ENCODE measurements around the gene CTPS1.

Gene CTPS1

DNA sequence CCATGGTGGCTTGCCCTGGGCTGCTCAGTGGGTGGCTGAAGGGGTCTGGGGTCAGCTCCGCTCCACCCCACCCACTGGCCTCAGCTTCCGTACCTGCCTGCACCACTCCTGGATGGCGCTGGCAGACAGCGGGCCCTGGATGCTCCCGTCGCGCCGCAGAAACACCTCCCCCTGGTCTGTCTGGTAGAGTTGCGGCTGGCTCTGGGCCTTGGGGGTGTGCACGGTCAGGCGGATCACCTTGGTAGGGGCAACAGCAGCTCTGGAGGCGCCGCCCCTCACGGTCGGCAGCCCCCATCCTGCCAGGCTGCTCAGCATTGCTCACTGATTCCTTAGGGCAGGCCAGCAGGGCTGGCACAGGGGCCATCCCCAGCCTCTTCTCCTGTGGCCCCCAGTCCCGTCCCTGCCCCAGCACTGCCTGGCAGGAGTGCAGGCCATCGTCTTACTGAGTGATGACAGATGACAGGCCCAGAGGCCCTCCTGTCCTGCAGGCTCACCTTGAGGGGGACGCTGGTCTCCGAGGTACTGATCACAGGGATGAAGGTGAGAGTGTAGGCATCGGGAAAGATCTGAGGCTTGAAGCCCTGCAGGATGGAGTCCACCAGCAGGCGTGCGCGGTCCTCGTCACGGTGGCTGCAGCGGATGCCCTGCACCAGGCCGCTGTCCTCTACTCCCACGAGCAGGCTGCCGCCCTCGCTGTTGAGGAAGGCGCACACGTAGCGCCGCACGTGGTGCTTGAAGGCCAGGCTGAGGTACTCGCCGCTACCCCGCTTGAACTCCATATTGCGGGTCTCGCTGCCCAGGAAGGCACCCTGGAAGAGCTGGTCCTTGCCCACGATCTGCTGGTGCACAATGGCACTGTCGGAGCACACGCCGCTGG lies 37.9 kb downstream of the CTPS1 start:
- no peaks in the 10 kb centered on the region for H3K27me3 ChIP-seq (replicated peaks; ENCODE audit: insufficient read depth, low read length)
- H3K27ac ChIP-seq (ENCODE audit: low read length), result no peak overlapping the region
- no peak overlapping the region for H3K4me3 ChIP-seq (ENCODE audit: low read length)
- no peaks in the 10 kb centered on the region for H3K9me3 ChIP-seq (replicated peaks; ENCODE audit: insufficient read depth, low read length)
- DNase-seq, result no peak
- TF ChIP-seq, protein P1, sequence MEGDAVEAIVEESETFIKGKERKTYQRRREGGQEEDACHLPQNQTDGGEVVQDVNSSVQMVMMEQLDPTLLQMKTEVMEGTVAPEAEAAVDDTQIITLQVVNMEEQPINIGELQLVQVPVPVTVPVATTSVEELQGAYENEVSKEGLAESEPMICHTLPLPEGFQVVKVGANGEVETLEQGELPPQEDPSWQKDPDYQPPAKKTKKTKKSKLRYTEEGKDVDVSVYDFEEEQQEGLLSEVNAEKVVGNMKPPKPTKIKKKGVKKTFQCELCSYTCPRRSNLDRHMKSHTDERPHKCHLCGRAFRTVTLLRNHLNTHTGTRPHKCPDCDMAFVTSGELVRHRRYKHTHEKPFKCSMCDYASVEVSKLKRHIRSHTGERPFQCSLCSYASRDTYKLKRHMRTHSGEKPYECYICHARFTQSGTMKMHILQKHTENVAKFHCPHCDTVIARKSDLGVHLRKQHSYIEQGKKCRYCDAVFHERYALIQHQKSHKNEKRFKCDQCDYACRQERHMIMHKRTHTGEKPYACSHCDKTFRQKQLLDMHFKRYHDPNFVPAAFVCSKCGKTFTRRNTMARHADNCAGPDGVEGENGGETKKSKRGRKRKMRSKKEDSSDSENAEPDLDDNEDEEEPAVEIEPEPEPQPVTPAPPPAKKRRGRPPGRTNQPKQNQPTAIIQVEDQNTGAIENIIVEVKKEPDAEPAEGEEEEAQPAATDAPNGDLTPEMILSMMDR (IDR thresholded peaks at IDR 0.05; ENCODE audit: low read length), result no peak
- TF ChIP-seq EZH2phosphoT487 (IDR thresholded peaks at IDR 0.05; ENCODE audit: low read length) (no peak), EZH2 (optimal IDR thresholded peaks at IDR 0.05; ENCODE audit: low read depth, low read length) (no peak)
- no peak overlapping the region for H3K9ac ChIP-seq (ENCODE audit: low read length)
- no peak overlapping the region for H2AFZ ChIP-seq (ENCODE audit: low read length)
- no peaks in the 10 kb centered on the region for H4K20me1 ChIP-seq (ENCODE audit: insufficient read depth, low read length)
- no peaks in the 10 kb centered on the region; the same call in 1 of the 2 replicates for H3K79me2 ChIP-seq (ENCODE audit: low read length)
- H3K36me3 ChIP-seq (replicated peaks; ENCODE audit: insufficient read depth, low read length), result no peaks in the 10 kb centered on the region; the same call in 1 of the 2 replicates
- H3F3A ChIP-seq (ENCODE audit: insufficient read depth, low read length), result no peaks in the 10 kb centered on the region
- no peaks in the 10 kb centered on the region for H3K9me2 ChIP-seq (replicated peaks; ENCODE audit: insufficient read depth, low read length)
- no peaks in the 10 kb centered on the region for H3K4me1 ChIP-seq (ENCODE audit: low read length)
- H3K4me2 ChIP-seq (ENCODE audit: low read depth, low read length), result no peak overlapping the region

DNA sequence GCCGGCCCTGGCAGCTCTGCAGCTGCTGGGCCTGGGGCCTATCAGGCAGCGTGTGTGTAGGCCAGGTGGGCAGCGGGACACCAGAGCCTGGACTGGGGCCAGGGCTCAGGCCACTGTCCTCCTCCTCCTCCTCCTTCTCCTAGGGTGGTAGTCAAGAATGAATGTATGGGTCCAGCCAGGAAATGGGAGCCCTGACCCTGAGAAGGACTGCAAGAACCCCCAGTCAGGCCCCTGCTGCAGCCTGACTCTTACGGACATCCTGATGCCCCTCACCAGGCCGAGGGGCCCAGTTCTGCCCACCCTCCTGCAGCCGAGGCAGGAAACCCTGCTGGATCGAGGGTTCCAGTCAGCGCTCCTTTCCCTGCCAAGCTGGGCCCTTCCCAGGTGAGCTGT lies 38.5 kb downstream of the CTPS1 start:
- Histone ChIP-seq H3K27me3 (replicated peaks; ENCODE audit: insufficient read depth, low read length) (no peaks in the 10 kb centered on the region), H3K9me2 (replicated peaks; ENCODE audit: insufficient read depth, low read length) (no peaks in the 10 kb centered on the region), H3K9me3 (replicated peaks; ENCODE audit: insufficient read depth, low read length) (no peaks in the 10 kb centered on the region), H3K4me2 (ENCODE audit: low read depth, low read length) (no peak overlapping the region), H3K79me2 (ENCODE audit: low read length) (no peaks in the 10 kb centered on the region; the same call in 1 of the 2 replicates), H3K4me1 (ENCODE audit: low read length) (no peaks in the 10 kb centered on the region), H3K27ac (ENCODE audit: low read length) (no peak overlapping the region), H4K20me1 (ENCODE audit: insufficient read depth, low read length) (no peaks in the 10 kb centered on the region), H3K36me3 (replicated peaks; ENCODE audit: insufficient read depth, low read length) (no peaks in the 10 kb centered on the region; the same call in 1 of the 2 replicates), H3F3A (ENCODE audit: insufficient read depth, low read length) (no peaks in the 10 kb centered on the region), H3K4me3 (ENCODE audit: low read length) (no peak overlapping the region), H3K9ac (ENCODE audit: low read length) (no peak overlapping the region), H2AFZ (ENCODE audit: low read length) (no peak overlapping the region)
- DNase-seq, result no peak
- TF ChIP-seq EZH2phosphoT487 (IDR thresholded peaks at IDR 0.05; ENCODE audit: low read length) (no peak), EZH2 (optimal IDR thresholded peaks at IDR 0.05; ENCODE audit: low read depth, low read length) (no peak)
- TF ChIP-seq, protein P1 (IDR thresholded peaks at IDR 0.05; ENCODE audit: low read length), result no peak

DNA sequence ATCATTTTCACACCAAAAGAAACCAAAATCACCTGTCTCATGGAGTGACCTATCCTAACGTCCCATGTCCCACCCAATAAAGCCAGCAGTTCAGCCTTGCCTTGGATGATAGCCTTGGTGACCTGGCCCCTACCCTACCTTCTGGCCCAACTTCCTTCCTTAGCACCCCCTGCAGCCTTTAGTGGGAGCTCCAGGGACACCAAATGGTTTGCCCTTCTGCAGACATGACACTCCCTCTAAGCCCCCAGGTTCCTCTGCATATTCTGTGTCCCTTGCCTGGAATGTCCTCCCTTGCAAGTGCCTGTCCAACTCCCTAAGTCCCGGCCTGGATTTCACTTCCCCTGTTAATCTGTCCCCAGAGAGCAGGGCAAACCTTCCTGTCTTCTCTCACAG lies 39.9 kb downstream of the CTPS1 start:
- Histone ChIP-seq H3K27me3 (replicated peaks; ENCODE audit: insufficient read depth, low read length) (no peaks in the 10 kb centered on the region), H3K4me1 (ENCODE audit: low read length) (no peaks in the 10 kb centered on the region), H3K79me2 (ENCODE audit: low read length) (no peaks in the 10 kb centered on the region; the same call in 1 of the 2 replicates), H3K9ac (ENCODE audit: low read length) (no peak overlapping the region), H2AFZ (ENCODE audit: low read length) (no peak overlapping the region), H3K36me3 (replicated peaks; ENCODE audit: insufficient read depth, low read length) (no peaks in the 10 kb centered on the region; the same call in 1 of the 2 replicates), H3K9me2 (replicated peaks; ENCODE audit: insufficient read depth, low read length) (no peaks in the 10 kb centered on the region), H3K27ac (ENCODE audit: low read length) (no peak overlapping the region), H3K9me3 (replicated peaks; ENCODE audit: insufficient read depth, low read length) (no peaks in the 10 kb centered on the region), H3F3A (ENCODE audit: insufficient read depth, low read length) (no peaks in the 10 kb centered on the region), H3K4me2 (ENCODE audit: low read depth, low read length) (no peak overlapping the region), H4K20me1 (ENCODE audit: insufficient read depth, low read length) (no peaks in the 10 kb centered on the region), H3K4me3 (ENCODE audit: low read length) (no peak overlapping the region)
- DNase-seq, result no peak
- TF ChIP-seq, protein P1 (IDR thresholded peaks at IDR 0.05; ENCODE audit: low read length), result no peak
- no peak for TF ChIP-seq EZH2phosphoT487 (IDR thresholded peaks at IDR 0.05; ENCODE audit: low read length)
- no peak for TF ChIP-seq EZH2 (optimal IDR thresholded peaks at IDR 0.05; ENCODE audit: low read depth, low read length)

All from MM.1S (cell line).